HG03066 (cell line): Measurements from ENCODE around the gene CBLB.

Experiments
- ATAC-seq: cut with Tn5 transposase; IDR thresholded peaks from one replicate; pipeline ENCODE4 v1.9.1; 2021; ENCODE audit warnings: low read depth; ENCODE audit not compliant: unreplicated experiment

The CBLB gene

GRCh38 chr3:105791919-105792786 lies 76.7 kb downstream of the CBLB start:
- ATAC-seq, result no peak

- ATAC-seq, result no peak
These were observed 77.7 kb downstream of the CBLB start for GRCh38 chr3:105791131-105791530.

- no peak for ATAC-seq
These were observed 78.3 kb downstream of the CBLB start for GRCh38 chr3:105790534-105790933.

DNA sequence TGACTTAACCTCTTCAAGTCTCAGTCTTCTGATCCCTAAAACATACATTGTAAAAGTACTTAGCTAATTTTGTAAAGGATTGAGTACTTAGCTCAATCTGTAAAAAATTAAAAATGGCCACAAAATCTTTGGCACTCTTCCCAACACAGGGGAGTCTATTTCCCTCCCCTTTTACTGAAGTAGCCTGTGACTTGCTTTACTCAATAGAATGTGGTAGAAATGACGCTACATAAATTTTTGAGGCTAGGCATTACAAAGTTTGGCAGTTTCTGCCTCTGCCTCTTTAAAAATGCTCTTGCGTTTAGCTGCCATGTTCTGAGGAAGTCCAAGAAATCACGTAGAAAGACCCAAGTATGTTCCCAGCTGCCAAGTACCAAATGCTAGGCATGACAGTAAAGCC lies 80.2 kb downstream of the CBLB start:
- ATAC-seq, result no peak

GRCh38 chr3:105787453-105787852 lies 81.4 kb downstream of the CBLB start:
- ATAC-seq, result no peak

DNA sequence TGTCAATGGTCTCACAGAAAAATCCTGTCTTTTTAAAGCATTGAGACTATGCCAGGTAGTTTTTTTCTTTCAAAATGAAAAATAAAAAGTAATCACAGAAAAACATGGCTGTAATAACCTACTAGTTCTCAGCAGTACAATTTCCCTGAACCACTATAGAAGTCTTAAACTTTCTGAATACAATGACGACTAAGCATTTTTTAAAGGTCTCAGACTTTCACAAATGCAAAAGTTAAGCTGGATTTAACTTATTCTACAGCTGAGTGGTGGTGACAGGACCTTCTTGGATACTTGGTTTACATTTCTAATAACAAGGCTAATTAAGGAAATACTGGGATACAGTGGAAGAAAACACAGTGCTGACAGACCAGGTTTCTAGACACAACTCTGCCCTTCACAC lies 81.8 kb downstream of the CBLB start:
- no peak for ATAC-seq

DNA sequence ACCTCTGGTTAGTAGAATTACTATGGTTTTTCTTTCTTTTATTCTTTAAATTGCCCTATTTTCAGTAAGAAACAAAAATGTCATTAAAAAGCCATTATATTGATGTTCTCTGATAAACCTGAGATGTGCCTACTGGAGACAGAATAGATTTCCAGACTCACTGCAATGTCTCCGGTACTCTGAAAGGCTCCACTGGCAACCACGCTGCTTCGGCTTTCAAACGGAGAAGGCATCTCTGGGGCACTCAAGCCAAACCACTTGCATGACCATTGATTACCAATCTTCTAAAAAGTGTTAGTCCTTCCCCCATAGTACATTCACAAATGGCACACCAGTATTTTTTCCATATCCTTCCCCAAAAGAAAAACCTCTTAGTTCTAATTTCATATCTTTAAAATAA lies 82.6 kb downstream of the CBLB start:
- no peak for ATAC-seq

DNA sequence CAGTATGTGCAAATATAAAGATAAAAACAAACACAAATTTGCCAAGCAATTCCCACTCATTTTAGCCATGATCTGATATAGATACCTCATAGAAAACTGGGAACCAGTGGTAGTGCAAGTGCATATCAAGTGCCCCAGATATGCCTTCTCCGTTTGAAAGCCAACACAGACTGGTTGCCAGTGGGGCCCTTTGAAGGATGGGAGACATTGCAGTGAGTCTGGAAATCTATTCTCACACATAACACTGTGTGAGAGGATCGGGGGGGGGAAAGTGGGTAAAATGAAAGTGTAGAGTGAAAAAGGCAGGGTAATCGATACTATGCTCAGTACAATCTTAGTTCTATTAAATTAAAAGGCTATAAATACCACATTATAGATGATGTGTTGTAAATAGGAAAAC lies 83.0 kb downstream of the CBLB start:
- no peak for ATAC-seq

DNA sequence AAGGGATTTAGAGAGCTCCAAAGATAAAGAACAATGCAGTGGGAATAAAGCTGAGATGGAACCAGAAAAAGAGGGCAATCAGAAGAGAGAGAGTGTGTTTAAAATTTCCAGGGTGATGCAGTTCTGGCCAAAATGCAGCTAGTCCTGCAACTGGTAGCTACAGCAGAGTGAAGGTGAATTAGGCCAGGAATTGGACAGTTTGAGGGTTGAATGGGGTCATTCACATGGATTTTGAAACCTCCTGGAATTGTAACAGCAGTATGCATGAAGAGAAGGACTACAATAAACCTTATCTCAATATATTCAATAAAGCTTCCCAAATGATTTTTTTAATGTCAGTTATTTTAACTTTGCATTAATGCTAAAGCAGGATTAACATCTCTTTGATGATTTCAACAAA lies 85.2 kb downstream of the CBLB start:
- no peak for ATAC-seq

GRCh38 chr3:105781871-105782270 lies 86.9 kb downstream of the CBLB start:
- ATAC-seq, result no peak

GRCh38 chr3:105780107-105780506 lies 88.7 kb downstream of the CBLB start:
- ATAC-seq, result no peak

GRCh38 chr3:105775368-105775767 lies 93.4 kb downstream of the CBLB start:
- no peak for ATAC-seq

GRCh38 chr3:105774444-105775180 lies 94.2 kb downstream of the CBLB start:
- ATAC-seq, result no peak

DNA sequence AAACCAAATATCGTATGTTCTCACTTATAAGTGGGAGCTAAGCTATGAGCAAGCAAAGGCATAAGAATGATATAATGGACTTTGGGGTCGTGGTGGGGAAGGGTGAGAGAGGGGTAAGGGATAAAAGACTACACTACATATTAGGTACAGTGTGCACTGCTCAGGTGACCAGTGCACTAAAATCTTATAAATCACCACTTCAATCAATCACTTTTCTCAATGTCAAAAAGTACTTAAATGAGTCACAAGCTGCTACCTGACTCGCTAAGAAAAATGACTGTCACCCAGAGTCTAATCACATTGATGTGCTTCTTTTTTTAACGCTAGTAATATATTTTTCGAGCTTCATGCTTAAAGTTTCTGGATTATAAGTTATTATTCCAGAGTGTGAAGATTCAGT lies 95.5 kb downstream of the CBLB start:
- no peak for ATAC-seq

GRCh38 chr3:105772635-105773034 lies 96.2 kb downstream of the CBLB start:
- no peak for ATAC-seq

DNA sequence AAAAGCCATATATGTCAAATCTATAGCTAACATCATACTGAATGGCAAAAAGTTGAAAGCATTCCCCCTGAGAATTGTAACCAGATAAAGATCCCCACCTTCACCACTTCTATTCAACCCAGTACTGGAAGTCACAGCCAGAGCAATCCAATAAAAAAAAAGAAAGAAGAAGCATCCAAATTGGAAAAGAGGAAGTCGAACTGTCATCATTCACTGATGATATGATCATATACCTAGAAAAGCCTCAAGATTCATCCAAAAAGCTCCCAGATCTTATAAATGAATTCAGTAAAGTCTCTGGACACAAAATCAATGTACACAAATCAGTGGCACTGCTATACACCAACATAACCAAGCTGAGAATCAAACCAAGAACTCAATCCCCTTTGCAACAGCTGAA lies 97.4 kb downstream of the CBLB start:
- ATAC-seq, result no peak

- no peak for ATAC-seq
These were observed 98.4 kb downstream of the CBLB start for GRCh38 chr3:105770410-105770809.

- ATAC-seq, result no peak
These were observed 101.0 kb downstream of the CBLB start for GRCh38 chr3:105767776-105768175.

DNA sequence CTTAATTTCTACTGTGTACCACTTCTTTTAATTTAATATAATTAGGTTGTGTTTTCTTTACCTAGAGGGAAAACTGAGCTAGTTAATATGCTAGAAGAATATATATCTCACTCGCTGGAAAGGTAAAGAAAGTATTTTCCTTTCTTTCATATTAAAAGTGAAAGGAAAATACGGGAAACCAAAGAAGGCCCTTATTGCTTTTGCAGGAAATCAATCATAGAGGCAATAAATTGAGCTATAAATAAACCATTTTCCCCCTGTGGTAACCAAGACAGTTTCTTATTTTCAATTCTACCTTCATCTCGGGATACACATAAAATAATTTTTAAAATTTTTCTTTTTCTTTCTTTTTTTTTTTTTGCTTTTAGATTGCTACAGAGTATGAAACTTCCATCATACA lies 101.6 kb downstream of the CBLB start:
- no peak for ATAC-seq

- no peak for ATAC-seq
These were observed 103.5 kb downstream of the CBLB start for GRCh38 chr3:105765308-105765639.

- no peak for ATAC-seq
These were observed 104.2 kb downstream of the CBLB start for GRCh38 chr3:105764378-105765307.
